Mesenchymal stem cell (in vitro differentiated cells and primary cell): ENCODE results near the gene FOXN3.

Source experiments
- DNase-seq: peaks from one replicate; pipeline ENCODE4 v3.0.0-alpha.2; 2013
- H2AFZ ChIP-seq: one replicate; pipeline ENCODE4 v1.6.1; 2013; ENCODE audit warnings: low read depth, mild to moderate bottlenecking, control low read depth, inconsistent platforms, low read length, moderate library complexity
- H2AK5ac ChIP-seq: 2 replicates; pipeline ENCODE4 v1.6.1; 2013; ENCODE audit warnings: low read length, moderate library complexity, mild to moderate bottlenecking, inconsistent platforms; ENCODE audit not compliant: severe bottlenecking
- H2BK120ac ChIP-seq: one replicate; pipeline ENCODE4 v1.6.1; 2013; ENCODE audit warnings: low read depth, mild to moderate bottlenecking, inconsistent platforms, low read length, moderate library complexity
- H2BK12ac ChIP-seq, 2 experiments: one replicate each; pipeline ENCODE4 v1.6.1; 2013; ENCODE audit warnings: inconsistent platforms in 2 of 2, low read length in 2 of 2, mild to moderate bottlenecking in 2 of 2, moderate library complexity in 2 of 2, control low read depth in 1 of 2
- H2BK15ac ChIP-seq: one replicate; pipeline ENCODE4 v1.6.1; 2013; ENCODE audit warnings: mild to moderate bottlenecking, low read depth, inconsistent platforms; ENCODE audit not compliant: poor library complexity, severe bottlenecking
- H2BK5ac ChIP-seq: 2 replicates; pipeline ENCODE4 v1.6.1; 2013; ENCODE audit warnings: low read depth, mild to moderate bottlenecking, low read length, control low read depth, inconsistent platforms; ENCODE audit not compliant: poor library complexity, severe bottlenecking
- H3K14ac ChIP-seq, 2 experiments: one replicate each; pipeline ENCODE4 v1.6.1; 2013; ENCODE audit warnings: inconsistent platforms in 2 of 2, low read length in 2 of 2, control low read depth in 1 of 2, mild to moderate bottlenecking in 1 of 2, moderate library complexity in 1 of 2
- H3K18ac ChIP-seq, 2 experiments: one replicate each; pipeline ENCODE4 v1.6.1; 2013; ENCODE audit warnings: inconsistent platforms in 2 of 2, low read length in 2 of 2, control low read depth in 1 of 2, low read depth in 1 of 2, mild to moderate bottlenecking in 1 of 2
- H3K23ac ChIP-seq, 2 experiments: one replicate each; pipeline ENCODE4 v1.6.1; 2013; ENCODE audit warnings: inconsistent platforms in 2 of 2, low read length in 2 of 2, mild to moderate bottlenecking in 2 of 2, moderate library complexity in 2 of 2, control low read depth in 1 of 2
- H3K27ac ChIP-seq: 2 replicates; pipeline ENCODE4 v1.5.1; 2013; ENCODE audit warnings: mild to moderate bottlenecking, moderate library complexity, low read length, control low read depth, inconsistent platforms; ENCODE audit not compliant: poor library complexity, severe bottlenecking
- H3K27me3 ChIP-seq, 2 experiments: 2 replicates each; pipeline versions ENCODE4 v1.6.1 to v1.7.0; 2013; ENCODE audit warnings: low read length in 2 of 2, mild to moderate bottlenecking in 2 of 2, moderate library complexity in 2 of 2, control low read depth in 1 of 2, inconsistent platforms in 1 of 2; ENCODE audit not compliant: control insufficient read depth in 1 of 2, insufficient read depth in 1 of 2
- H3K36me3 ChIP-seq, 2 experiments: 2 replicates each; pipeline versions ENCODE4 v1.6.1 to v1.7.0; 2013; ENCODE audit warnings: low read length in 2 of 2, control low read depth in 1 of 2, inconsistent platforms in 1 of 2, low read depth in 1 of 2, mild to moderate bottlenecking in 1 of 2; ENCODE audit not compliant: insufficient read depth in 2 of 2, control insufficient read depth in 1 of 2
- H3K4ac ChIP-seq, 2 experiments: one replicate each; pipeline ENCODE4 v1.6.1; 2013; ENCODE audit warnings: inconsistent platforms in 2 of 2, low read length in 2 of 2, mild to moderate bottlenecking in 2 of 2, moderate library complexity in 2 of 2, control low read depth in 1 of 2, low read depth in 1 of 2
- H3K4me1 ChIP-seq: 2 replicates; pipeline ENCODE4 v1.6.1; 2013; ENCODE audit warnings: low read depth, low read length, control low read depth; ENCODE audit not compliant: control insufficient read depth, insufficient read depth
- H3K4me2 ChIP-seq: 2 replicates; pipeline ENCODE4 v1.6.1; 2013; ENCODE audit warnings: low read length, mild to moderate bottlenecking, inconsistent platforms; ENCODE audit not compliant: poor library complexity, severe bottlenecking
- H3K4me3 ChIP-seq, 2 experiments: 2 replicates each; pipeline versions ENCODE4 v1.5.1 to v1.7.0; 2013; ENCODE audit warnings: low read length in 2 of 2, mild to moderate bottlenecking in 2 of 2, control low read depth in 1 of 2, low read depth in 1 of 2; ENCODE audit not compliant: insufficient read depth in 1 of 2
- H3K79me1 ChIP-seq: replicated peaks from 2 replicates; pipeline ENCODE4 v1.6.1; 2013; ENCODE audit warnings: mild to moderate bottlenecking, control low read depth, low read length, inconsistent platforms; ENCODE audit not compliant: poor library complexity, severe bottlenecking
- H3K9ac ChIP-seq: 2 replicates; pipeline ENCODE4 v1.7.0; 2013; ENCODE audit warnings: mild to moderate bottlenecking, low read length, moderate library complexity
- H3K9me3 ChIP-seq: 2 replicates; pipeline ENCODE4 v1.7.0; 2013; ENCODE audit warnings: mild to moderate bottlenecking, low read length; ENCODE audit not compliant: control insufficient read depth
- H4K8ac ChIP-seq: one replicate; pipeline ENCODE4 v1.6.1; 2013; ENCODE audit warnings: inconsistent platforms, mild to moderate bottlenecking, low read length, moderate library complexity
- H4K91ac ChIP-seq: one replicate; pipeline ENCODE4 v1.6.1; 2013; ENCODE audit warnings: mild to moderate bottlenecking, low read length, inconsistent platforms
- WGBS: methylation state at CpG from one replicate; pipeline ENCODE4 v1.1.7; 2013; ENCODE audit warnings: mixed read lengths; 5-methylcytosine and 5-hydroxymethylcytosine counted together

Gene FOXN3

GRCh38 chr14:89268514-89268913, 148.5 kb downstream of the FOXN3 start:
- H3K27ac ChIP-seq: no peak overlapping the region
- no peak for DNase-seq
- no peak overlapping the region for H4K91ac ChIP-seq
- H2BK15ac ChIP-seq: no peak overlapping the region
- H3K4me1 ChIP-seq: peaks cover 2% of the 10 kb centered on the region
- H3K14ac ChIP-seq: no peak overlapping the region
- H3K4me3 ChIP-seq: no peak overlapping the region
- no peak overlapping the region for H2AFZ ChIP-seq
- no peaks in the 10 kb centered on the region for H3K9me3 ChIP-seq
- H3K4me2 ChIP-seq: no peak overlapping the region
- WGBS: 100% methylated on average over 5 of the region's 5 CpGs
- H3K18ac ChIP-seq: no peak overlapping the region
- H3K79me1 ChIP-seq: peaks cover 49% of the 10 kb centered on the region
- H2AK5ac ChIP-seq: no peak overlapping the region
- H3K27me3 ChIP-seq: no peaks in the 10 kb centered on the region
- no peak overlapping the region for H2BK120ac ChIP-seq
- no peak overlapping the region for H2BK5ac ChIP-seq
- H3K36me3 ChIP-seq: peaks cover 0 to 2% of the 10 kb centered on the region in 2 experiments
- H3K9ac ChIP-seq: no peak overlapping the region
- no peak overlapping the region for H3K4ac ChIP-seq
- H3K23ac ChIP-seq: no peak overlapping the region
- H4K8ac ChIP-seq: no peak overlapping the region
- H2BK12ac ChIP-seq: no peak overlapping the region

GRCh38 chr14:89267656-89268055, 149.4 kb downstream of the FOXN3 start:
- H3K14ac ChIP-seq: no peak overlapping the region
- H3K36me3 ChIP-seq: peaks cover 0 to 2% of the 10 kb centered on the region in 2 experiments
- H2BK120ac ChIP-seq: no peak overlapping the region
- no peak overlapping the region for H3K27ac ChIP-seq
- no peak for DNase-seq
- H3K9me3 ChIP-seq: no peaks in the 10 kb centered on the region
- H3K4me3 ChIP-seq: no peak overlapping the region
- H3K4ac ChIP-seq: no peak overlapping the region
- no peak overlapping the region for H3K9ac ChIP-seq
- no peak overlapping the region for H2AFZ ChIP-seq
- peaks cover 47% of the 10 kb centered on the region for H3K79me1 ChIP-seq
- no peak overlapping the region for H2BK5ac ChIP-seq
- no peak overlapping the region for H4K91ac ChIP-seq
- no peak overlapping the region for H3K23ac ChIP-seq
- no peak overlapping the region for H2AK5ac ChIP-seq
- peaks cover 2% of the 10 kb centered on the region for H3K4me1 ChIP-seq
- H4K8ac ChIP-seq: no peak overlapping the region
- 93% methylated on average over 3 of the region's 5 CpGs for WGBS
- H2BK12ac ChIP-seq: no peak overlapping the region
- H3K4me2 ChIP-seq: no peak overlapping the region
- no peak overlapping the region for H3K18ac ChIP-seq
- H2BK15ac ChIP-seq: no peak overlapping the region
- H3K27me3 ChIP-seq: no peaks in the 10 kb centered on the region

GRCh38 chr14:89267163-89267562, 149.9 kb downstream of the FOXN3 start:
- Histone ChIP-seq H3K14ac (no peak overlapping the region), H3K18ac (no peak overlapping the region)

GRCh38 chr14:89266754-89267153, 150.3 kb downstream of the FOXN3 start:
- H3K4me2 ChIP-seq: no peak overlapping the region
- no peaks in the 10 kb centered on the region for H3K27me3 ChIP-seq
- no peak overlapping the region for H2BK5ac ChIP-seq
- DNase-seq: peak; percentile 28
- H3K9me3 ChIP-seq: no peaks in the 10 kb centered on the region
- no peak overlapping the region for H3K4me3 ChIP-seq
- no peak overlapping the region for H3K14ac ChIP-seq
- no peak overlapping the region for H3K23ac ChIP-seq
- H3K27ac ChIP-seq: no peak overlapping the region
- no peak overlapping the region for H4K91ac ChIP-seq
- no peak overlapping the region for H2BK15ac ChIP-seq
- 69% methylated on average over 5 of the region's 7 CpGs for WGBS
- peaks cover 49% of the 10 kb centered on the region for H3K79me1 ChIP-seq
- H3K9ac ChIP-seq: no peak overlapping the region
- H3K36me3 ChIP-seq: peaks cover 0 to 2% of the 10 kb centered on the region in 2 experiments
- H3K4me1 ChIP-seq: peaks cover 2% of the 10 kb centered on the region
- no peak overlapping the region for H4K8ac ChIP-seq
- H3K4ac ChIP-seq: no peak overlapping the region
- no peak overlapping the region for H2AFZ ChIP-seq
- no peak overlapping the region for H3K18ac ChIP-seq
- no peak overlapping the region for H2BK12ac ChIP-seq
- H2AK5ac ChIP-seq: no peak overlapping the region
- no peak overlapping the region for H2BK120ac ChIP-seq

More at GRCh38 chr14:89267163-89267562, 149.9 kb downstream of the FOXN3 start:
- no peak overlapping the region for H3K27ac ChIP-seq
- no peak overlapping the region for H3K4me2 ChIP-seq
- H3K4ac ChIP-seq: no peak overlapping the region
- H3K9ac ChIP-seq: no peak overlapping the region
- H2BK120ac ChIP-seq: no peak overlapping the region
- H3K79me1 ChIP-seq: peaks cover 48% of the 10 kb centered on the region
- 95% methylated on average over 6 of the region's 7 CpGs for WGBS
- peaks cover 2% of the 10 kb centered on the region for H3K4me1 ChIP-seq
- H2BK12ac ChIP-seq: no peak overlapping the region
- no peak overlapping the region for H4K8ac ChIP-seq
- no peak overlapping the region for H2BK15ac ChIP-seq
- H4K91ac ChIP-seq: no peak overlapping the region
- H2AK5ac ChIP-seq: no peak overlapping the region
- no peak for DNase-seq
- H3K9me3 ChIP-seq: no peaks in the 10 kb centered on the region
- H3K23ac ChIP-seq: no peak overlapping the region
- H2AFZ ChIP-seq: no peak overlapping the region
- H3K36me3 ChIP-seq: peaks cover 0 to 2% of the 10 kb centered on the region in 2 experiments
- no peak overlapping the region for H3K4me3 ChIP-seq
- H2BK5ac ChIP-seq: no peak overlapping the region
- no peaks in the 10 kb centered on the region for H3K27me3 ChIP-seq
